Activated CD8-positive, alpha-beta memory T cell treated with anti-CD3 and anti-CD28 coated beads, Interleukin-2, amount 10 ng/mL, durations not matched to agents 7 days and 5 days (primary cell): ENCODE measurements around the gene CCN6. TPM values are rescaled to one million over a fixed set of nuclear protein-coding genes. Genes with fewer than 3 reads are reported as not detected.

Source experiments
- ATAC-seq: fragments of 150-1000 bp; cut with Tn5 transposase; one replicate; pipeline ENCODE4 v1.10.0; 2021; ENCODE audit warnings: moderate library complexity
- CTCF ChIA-PET: fragments of 350-600 bp; sonication (Branson Sonifier 250); formaldehyde crosslinking; loops from one replicate; lab custom pipeline; 2021; ENCODE audit warnings: antibody characterized with exemption; lab: Charles Lee
- DNase-seq: peaks from one replicate; pipeline ENCODE4 v3.0.0-alpha.2; 2020
- H3K27ac Mint-ChIP-seq: one replicate; pipeline ENCODE4 v1.8.0; 2021; ENCODE audit warnings: mild to moderate bottlenecking, mixed read lengths
- H3K27me3 Mint-ChIP-seq: one replicate; pipeline ENCODE4 v1.8.0; 2021; ENCODE audit warnings: mixed read lengths
- H3K36me3 Mint-ChIP-seq: one replicate; pipeline ENCODE4 v1.8.0; 2021; ENCODE audit warnings: mild to moderate bottlenecking, mixed read lengths
- H3K4me1 Mint-ChIP-seq: one replicate; pipeline ENCODE4 v1.8.0; 2021; ENCODE audit warnings: mixed read lengths
- H3K4me3 Mint-ChIP-seq: one replicate; pipeline ENCODE4 v1.8.0; 2021; ENCODE audit warnings: mild to moderate bottlenecking, moderate library complexity, mixed read lengths
- H3K9me3 Mint-ChIP-seq: one replicate; pipeline ENCODE4 v1.8.0; 2022; ENCODE audit warnings: low read depth, mixed read lengths
- total RNA-seq, 2 experiments: library from RNA; stranded (reverse); gene quantifications; one replicate each; pipeline ENCODE4 v1.2.3, GENCODE V29; 2021

The CCN6 gene
- total RNA-seq, result not detected

DNA sequence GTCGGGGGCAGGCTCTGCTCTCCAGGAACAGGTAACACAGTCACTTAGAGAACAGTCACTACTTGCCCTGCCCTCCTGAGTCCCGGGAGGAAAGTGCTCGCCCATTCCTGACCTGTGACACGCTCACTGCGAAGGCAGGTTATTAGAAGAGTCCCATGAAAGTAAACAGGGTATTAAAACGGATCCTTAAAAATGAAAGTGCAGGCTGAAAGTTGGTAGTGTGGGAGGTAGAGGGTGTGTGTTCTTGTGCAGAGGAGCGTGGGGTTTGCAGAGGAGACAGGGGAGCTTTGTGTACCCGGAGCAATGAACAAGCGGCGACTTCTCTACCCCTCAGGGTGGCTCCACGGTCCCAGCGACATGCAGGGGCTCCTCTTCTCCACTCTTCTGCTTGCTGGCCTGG, at the start of gene CCN6:
Gene CCN6, plus strand, starts transcription at position 104 of the 400 bp plus-strand sequence. Its CDS starts 254 bp downstream, at position 358.
- ATAC-seq, result no peak
- CTCF ChIA-PET, result interaction anchor here (0.9 to 1.4 kb wide), 2 partner anchors 8 to 19 kb away, joined by 3 read pairs; no protein-coding TSS in a partner anchor
- DNase-seq, result no peak
- H3K27me3 Mint-ChIP-seq, result peaks cover 9% of the 10 kb centered on the region
- no peaks in the 10 kb centered on the region for H3K9me3 Mint-ChIP-seq
- peaks cover 5% of the 10 kb centered on the region for H3K4me1 Mint-ChIP-seq
- no peak within 1 kb of the TSS for H3K27ac Mint-ChIP-seq
- no peaks in the 10 kb centered on the region for H3K36me3 Mint-ChIP-seq
- H3K4me3 Mint-ChIP-seq, result no peak within 1 kb of the TSS

DNA sequence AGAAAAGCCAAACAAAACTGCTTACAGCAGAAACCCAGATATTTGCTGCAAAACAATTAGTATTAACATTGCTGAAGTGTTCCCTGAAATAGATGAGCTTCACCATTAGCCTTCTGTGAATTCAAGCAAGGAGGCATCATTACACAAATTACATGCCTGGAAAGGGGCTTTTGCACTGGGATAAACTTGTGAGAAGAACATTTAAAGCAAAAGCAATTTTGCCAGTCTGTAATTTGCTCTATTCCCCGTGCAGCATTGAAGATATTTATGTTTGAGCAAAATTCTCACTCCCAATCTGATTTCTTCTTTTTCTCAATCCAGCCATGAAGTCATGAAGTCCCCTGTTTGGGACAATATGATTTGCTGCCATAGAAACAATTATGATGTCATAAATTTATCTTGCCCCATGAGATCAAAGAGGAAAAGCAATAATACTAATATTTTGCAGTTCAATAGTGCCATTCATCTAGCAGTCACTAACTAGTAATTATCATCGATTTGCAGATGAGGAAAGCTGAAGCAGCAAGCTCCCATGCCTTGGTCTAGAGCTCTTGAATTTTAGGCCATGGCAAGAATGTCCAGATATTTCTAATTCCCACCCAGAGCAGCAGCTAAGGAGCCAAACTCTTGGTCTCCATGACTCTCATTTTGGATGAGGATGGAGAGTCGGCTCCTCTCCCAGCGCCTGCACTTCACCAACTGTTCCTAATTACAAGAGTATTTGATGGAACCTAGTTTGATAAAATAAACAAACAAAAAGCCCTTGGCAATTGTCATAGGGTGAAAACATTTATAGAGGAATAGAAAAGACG, 49.5 kb upstream of the CCN6 start:
- Mint-ChIP-seq H3K4me3 (no peak overlapping the region), H3K27ac (no peak overlapping the region), H3K9me3 (no peaks in the 10 kb centered on the region), H3K27me3 (no peaks in the 10 kb centered on the region), H3K4me1 (no peaks in the 10 kb centered on the region), H3K36me3 (no peaks in the 10 kb centered on the region)
- CTCF ChIA-PET, result no interaction called here
- ATAC-seq (no peak), DNase-seq (no peak)

- Mint-ChIP-seq H3K36me3 (no peaks in the 10 kb centered on the region), H3K4me1 (no peaks in the 10 kb centered on the region), H3K9me3 (no peaks in the 10 kb centered on the region), H3K4me3 (no peak overlapping the region), H3K27ac (no peak overlapping the region), H3K27me3 (no peaks in the 10 kb centered on the region)
- ATAC-seq, result no peak
- CTCF ChIA-PET, result no interaction called here
- no peak for DNase-seq
Measured at GRCh38 chr6:112005013-112005371, 48.9 kb upstream of the CCN6 start.

DNA sequence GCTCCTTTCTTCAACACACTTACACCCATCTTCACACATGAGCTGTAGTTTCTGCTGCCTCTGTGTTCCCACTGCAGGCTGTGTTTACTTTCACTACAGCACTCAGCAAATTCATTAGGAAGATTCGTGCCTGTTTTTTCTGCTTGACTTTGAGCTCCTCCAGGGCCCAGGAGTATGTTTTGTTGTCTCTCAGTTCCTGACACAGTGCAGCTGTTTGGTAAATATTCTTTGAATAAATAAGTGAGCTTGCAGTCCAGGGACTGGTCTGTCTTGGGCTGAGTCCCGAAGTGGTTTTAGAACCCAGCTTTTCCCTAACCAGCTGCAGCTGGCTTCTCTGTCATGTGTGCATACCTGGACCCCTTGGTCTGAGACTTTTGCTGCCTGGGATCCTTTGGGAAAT, 46.6 kb upstream of the CCN6 start:
- Mint-ChIP-seq H3K36me3 (no peaks in the 10 kb centered on the region), H3K4me1 (no peaks in the 10 kb centered on the region), H3K4me3 (no peak overlapping the region), H3K27ac (no peak overlapping the region), H3K27me3 (no peaks in the 10 kb centered on the region), H3K9me3 (no peaks in the 10 kb centered on the region)
- no peak for DNase-seq
- ATAC-seq, result no peak
- CTCF ChIA-PET, result interaction anchor here (0.6 to 1.9 kb wide), 7 partner anchors 8 to 471 kb away, joined by 3 to 11 read pairs (median 3); no protein-coding TSS in a partner anchor

DNA sequence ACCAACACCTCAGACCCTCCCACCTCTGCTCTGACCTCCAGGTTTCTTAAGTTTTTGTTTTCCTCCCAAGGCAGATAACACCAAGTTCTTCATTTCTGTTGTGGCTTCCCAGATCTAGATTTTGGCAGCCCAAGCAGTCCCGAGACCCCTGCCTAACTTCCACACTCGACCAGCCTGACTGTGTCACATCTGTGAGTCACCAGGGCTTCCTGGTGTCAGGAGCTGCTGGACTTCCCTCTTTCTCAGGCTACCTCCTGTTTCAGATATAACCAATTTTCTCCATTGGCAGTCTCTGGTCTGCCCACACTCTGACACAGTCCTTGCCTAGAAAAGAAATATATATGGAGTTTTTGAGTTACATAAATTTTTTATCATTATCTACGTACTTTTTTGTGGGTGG, 46.1 kb upstream of the CCN6 start:
- no peak overlapping the region for H3K4me3 Mint-ChIP-seq
- no peak overlapping the region for H3K27ac Mint-ChIP-seq
- ATAC-seq (no peak), DNase-seq (no peak)
- CTCF ChIA-PET, result interaction anchor here (0.6 to 1.9 kb wide), 8 partner anchors 8 to 471 kb away, joined by 3 to 11 read pairs (median 4); no protein-coding TSS in a partner anchor
- H3K27me3 Mint-ChIP-seq, result no peaks in the 10 kb centered on the region
- no peaks in the 10 kb centered on the region for H3K9me3 Mint-ChIP-seq
- H3K36me3 Mint-ChIP-seq, result no peaks in the 10 kb centered on the region
- no peaks in the 10 kb centered on the region for H3K4me1 Mint-ChIP-seq

DNA sequence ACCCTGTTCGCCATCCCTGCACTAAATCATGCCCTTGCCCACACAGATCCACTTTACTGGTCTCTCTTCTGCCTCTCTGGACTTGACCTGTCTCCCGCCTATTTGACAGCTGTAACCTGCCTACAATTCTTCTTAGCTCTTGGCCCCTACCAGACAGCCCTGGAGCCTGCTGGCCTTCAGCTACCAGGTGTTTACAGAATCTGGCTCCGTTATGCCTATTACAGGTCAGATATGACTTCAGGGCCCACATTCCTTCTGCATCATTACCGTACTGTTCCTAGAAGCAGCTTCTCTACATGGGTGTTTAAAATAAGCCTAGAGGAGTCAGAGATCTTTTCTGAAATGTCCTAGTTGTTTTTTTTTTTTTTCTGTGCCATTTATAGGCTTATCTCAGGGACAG, 45.4 kb upstream of the CCN6 start:
- no peak for ATAC-seq
- Mint-ChIP-seq H3K27me3 (no peaks in the 10 kb centered on the region), H3K4me3 (no peak overlapping the region), H3K9me3 (no peaks in the 10 kb centered on the region), H3K27ac (no peak overlapping the region), H3K4me1 (no peaks in the 10 kb centered on the region), H3K36me3 (no peaks in the 10 kb centered on the region)
- DNase-seq, result no peak
- CTCF ChIA-PET, result interaction anchor here (0.8 to 3.3 kb wide), 5 partner anchors 9 to 35 kb away, joined by 3 to 19 read pairs (median 9); no protein-coding TSS in a partner anchor

DNA sequence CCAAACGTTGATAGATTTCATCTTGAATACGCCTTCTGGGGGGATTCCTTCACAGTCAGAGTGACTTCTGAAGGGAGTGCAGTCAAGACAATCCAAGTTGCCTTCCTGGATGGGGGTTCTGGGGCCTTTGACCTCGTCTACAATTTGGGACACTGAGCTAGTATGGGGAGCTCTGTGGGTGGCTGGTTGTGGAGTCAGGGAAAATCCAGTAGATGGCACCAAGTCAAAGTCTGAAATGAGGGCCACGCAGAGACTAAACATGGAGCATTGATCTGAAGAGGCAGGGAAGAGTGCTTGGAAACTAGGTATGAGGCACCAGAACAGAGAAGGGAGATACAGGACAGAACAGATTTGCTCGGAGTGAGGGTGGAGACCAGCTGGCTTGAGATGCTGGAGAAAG, 43.6 kb upstream of the CCN6 start:
- CTCF ChIA-PET, result interaction anchor here (1.0 to 3.3 kb wide), 13 partner anchors 9 to 301 kb away, joined by 3 to 29 read pairs (median 4); no protein-coding TSS in a partner anchor
- H3K27ac Mint-ChIP-seq, result no peak overlapping the region
- no peaks in the 10 kb centered on the region for H3K4me1 Mint-ChIP-seq
- no peaks in the 10 kb centered on the region for H3K9me3 Mint-ChIP-seq
- no peak overlapping the region for H3K4me3 Mint-ChIP-seq
- DNase-seq (no peak), ATAC-seq (peak; percentile 39)
- no peaks in the 10 kb centered on the region for H3K36me3 Mint-ChIP-seq
- H3K27me3 Mint-ChIP-seq, result no peaks in the 10 kb centered on the region

DNA sequence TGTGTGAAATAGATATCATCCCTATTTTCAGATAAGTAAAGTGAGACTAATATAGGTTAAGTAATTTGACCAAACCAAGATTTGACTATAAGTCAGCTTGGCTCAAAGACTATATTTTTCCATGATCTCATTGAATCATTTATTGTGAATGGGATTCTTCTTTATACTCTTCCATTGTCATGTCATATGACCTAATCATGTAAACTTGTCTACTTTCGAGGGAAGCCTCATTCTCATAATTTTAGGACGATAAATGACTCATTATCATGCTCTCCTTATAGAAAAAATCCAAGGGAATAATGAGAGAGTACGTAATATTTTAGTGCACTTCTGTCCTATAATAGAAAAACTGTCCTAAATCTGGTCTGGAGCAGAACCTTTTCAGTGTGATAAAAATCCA, 40.9 kb upstream of the CCN6 start:
- Mint-ChIP-seq H3K27me3 (no peaks in the 10 kb centered on the region), H3K36me3 (no peaks in the 10 kb centered on the region), H3K4me1 (peaks cover 9% of the 10 kb centered on the region), H3K4me3 (no peak overlapping the region), H3K9me3 (no peaks in the 10 kb centered on the region), H3K27ac (no peak overlapping the region)
- CTCF ChIA-PET, result interaction anchor here (0.7 to 1.0 kb wide), 3 partner anchors 8 to 33 kb away, joined by 3 read pairs; no protein-coding TSS in a partner anchor
- DNase-seq (no peak), ATAC-seq (no peak)

GRCh38 chr6:112014483-112014882, 39.4 kb upstream of the CCN6 start:
- DNase-seq (no peak), ATAC-seq (no peak)
- Mint-ChIP-seq H3K4me1 (peaks cover 9% of the 10 kb centered on the region), H3K27ac (no peak overlapping the region), H3K9me3 (no peaks in the 10 kb centered on the region), H3K36me3 (no peaks in the 10 kb centered on the region), H3K4me3 (no peak overlapping the region), H3K27me3 (no peaks in the 10 kb centered on the region)
- CTCF ChIA-PET, result interaction anchor here (0.8 to 1.8 kb wide), 2 partner anchors 14 to 305 kb away, joined by 3 to 8 read pairs; no protein-coding TSS in a partner anchor

DNA sequence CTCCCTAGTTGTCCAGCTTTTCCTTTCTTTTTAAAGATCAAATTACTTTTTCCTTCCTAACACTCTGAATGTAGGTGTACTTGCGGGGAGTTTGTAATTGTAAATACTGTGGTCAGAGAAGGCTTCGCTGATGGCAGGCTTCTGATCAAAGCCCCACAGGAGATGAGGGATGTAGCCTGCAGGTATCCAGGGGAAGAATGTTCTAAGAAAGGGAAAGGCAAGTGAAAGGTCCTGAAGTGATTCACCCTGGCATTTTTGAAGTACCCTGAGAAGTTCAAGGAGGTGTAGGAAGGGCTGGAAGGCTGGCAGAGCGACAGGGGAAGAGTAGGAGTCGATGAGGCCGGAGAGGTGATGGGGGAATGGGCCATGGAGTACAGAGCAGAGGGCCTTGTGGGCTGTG, 38.2 kb upstream of the CCN6 start:
- DNase-seq, result no peak
- Mint-ChIP-seq H3K4me3 (no peak overlapping the region), H3K9me3 (no peaks in the 10 kb centered on the region), H3K36me3 (no peaks in the 10 kb centered on the region), H3K27ac (no peak overlapping the region), H3K27me3 (no peaks in the 10 kb centered on the region), H3K4me1 (peaks cover 9% of the 10 kb centered on the region)
- ATAC-seq, result no peak
- CTCF ChIA-PET, result interaction anchor here (1.0 to 2.0 kb wide), 6 partner anchors 8 to 307 kb away, joined by 3 to 8 read pairs (median 4); no protein-coding TSS in a partner anchor

GRCh38 chr6:112016320-112016719, 37.6 kb upstream of the CCN6 start:
- Mint-ChIP-seq H3K4me3 (no peak overlapping the region), H3K36me3 (no peaks in the 10 kb centered on the region), H3K9me3 (no peaks in the 10 kb centered on the region), H3K27ac (no peak overlapping the region), H3K4me1 (peaks cover 9% of the 10 kb centered on the region), H3K27me3 (no peaks in the 10 kb centered on the region)
- no peak for ATAC-seq
- CTCF ChIA-PET, result interaction anchor here (1.0 to 2.0 kb wide), 4 partner anchors 26 to 307 kb away, joined by 3 to 5 read pairs (median 4); no protein-coding TSS in a partner anchor
- DNase-seq, result no peak

GRCh38 chr6:112017169-112017568, 36.7 kb upstream of the CCN6 start:
- no peak overlapping the region for H3K27ac Mint-ChIP-seq
- H3K9me3 Mint-ChIP-seq, result no peaks in the 10 kb centered on the region
- ATAC-seq, result peak; percentile 39
- DNase-seq, result no peak
- H3K4me1 Mint-ChIP-seq, result peaks cover 9% of the 10 kb centered on the region
- no peaks in the 10 kb centered on the region for H3K27me3 Mint-ChIP-seq
- no peak overlapping the region for H3K4me3 Mint-ChIP-seq
- H3K36me3 Mint-ChIP-seq, result no peaks in the 10 kb centered on the region
- CTCF ChIA-PET, result interaction anchor here (0.8 to 2.3 kb wide), 7 partner anchors 10 to 307 kb away, joined by 3 to 11 read pairs (median 4); no protein-coding TSS in a partner anchor

DNA sequence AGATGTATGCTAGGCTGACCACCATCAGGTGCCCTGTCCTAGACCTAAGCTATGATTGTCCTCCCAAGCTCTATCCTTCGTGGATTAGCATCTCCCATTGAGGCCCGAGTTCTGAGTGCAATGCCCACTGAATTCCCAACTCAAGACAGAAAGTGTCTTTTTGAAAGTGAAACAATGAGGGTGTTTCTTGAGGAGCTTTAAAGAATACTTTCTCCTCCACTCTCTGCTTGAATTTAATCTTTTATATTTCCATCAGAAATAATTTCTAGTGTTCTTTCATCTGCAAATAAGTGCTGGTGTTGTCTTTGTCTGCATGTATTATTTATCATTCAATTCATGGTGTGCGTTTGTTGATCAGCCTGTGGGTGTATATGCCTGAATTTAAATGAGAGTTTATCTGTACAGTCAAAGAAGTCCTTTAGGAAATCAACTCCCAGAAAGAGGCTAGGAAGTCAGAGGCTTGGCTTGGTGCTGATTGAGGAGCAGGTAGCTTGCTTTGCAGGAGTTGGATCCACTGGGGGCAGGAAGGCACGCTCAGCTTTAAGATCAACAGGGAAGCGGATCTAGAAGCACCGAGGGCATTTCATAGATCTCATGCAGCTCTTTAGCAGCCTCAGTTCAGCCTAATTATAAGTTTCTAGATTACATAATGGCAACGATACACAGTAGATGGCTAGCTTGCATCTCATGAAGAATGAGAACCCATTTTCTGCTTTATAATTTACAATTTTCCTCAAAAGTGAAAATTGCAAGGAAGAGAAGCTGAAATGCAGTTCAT, 36.0 kb upstream of the CCN6 start:
- no peak overlapping the region for H3K4me3 Mint-ChIP-seq
- H3K27me3 Mint-ChIP-seq, result no peaks in the 10 kb centered on the region
- peaks cover 9% of the 10 kb centered on the region for H3K4me1 Mint-ChIP-seq
- no peaks in the 10 kb centered on the region for H3K9me3 Mint-ChIP-seq
- no peaks in the 10 kb centered on the region for H3K36me3 Mint-ChIP-seq
- CTCF ChIA-PET, result interaction anchor here (0.7 to 2.3 kb wide), 5 partner anchors 11 to 25 kb away, joined by 3 to 11 read pairs (median 4); no protein-coding TSS in a partner anchor
- H3K27ac Mint-ChIP-seq, result no peak overlapping the region
- DNase-seq (no peak), ATAC-seq (no peak)
